H9 (cell line): ENCODE results near the gene HNRNPR. TPM values are rescaled to one million over a fixed set of nuclear protein-coding genes. Genes with fewer than 3 reads are reported as not detected.

Source experiments
- DNase-seq: peaks from one replicate; pipeline ENCODE4 v3.0.0-alpha.2; 2017
- H2AFZ ChIP-seq: one replicate; pipeline ENCODE4 v1.6.1; 2013; ENCODE audit warnings: mild to moderate bottlenecking, low read length, control low read depth, moderate library complexity
- H2AK5ac ChIP-seq: 2 replicates; pipeline ENCODE4 v1.6.1; 2013; ENCODE audit warnings: low read length, control low read depth, mixed read lengths; ENCODE audit not compliant: insufficient read length
- H2BK120ac ChIP-seq: one replicate; pipeline ENCODE4 v1.6.1; 2013; ENCODE audit warnings: low read depth, mild to moderate bottlenecking, low read length, control low read depth, inconsistent platforms; ENCODE audit not compliant: poor library complexity, severe bottlenecking
- H2BK12ac ChIP-seq: 2 replicates; pipeline ENCODE4 v1.6.1; 2013; ENCODE audit warnings: low read length, control low read depth, mixed read lengths, low read depth; ENCODE audit not compliant: insufficient read length
- H2BK15ac ChIP-seq: 2 replicates; pipeline ENCODE4 v1.6.1; 2013; ENCODE audit warnings: low read depth, low read length, control low read depth
- H2BK20ac ChIP-seq: one replicate; pipeline ENCODE4 v1.6.1; 2013; ENCODE audit warnings: low read depth, mild to moderate bottlenecking, low read length, control low read depth, inconsistent platforms; ENCODE audit not compliant: poor library complexity, severe bottlenecking
- H2BK5ac ChIP-seq: 2 replicates; pipeline ENCODE4 v1.6.1; 2013; ENCODE audit warnings: low read length, control low read depth, mixed read lengths; ENCODE audit not compliant: insufficient read length
- H3K14ac ChIP-seq: 2 replicates; pipeline ENCODE4 v1.6.1; 2013; ENCODE audit warnings: low read length, control low read depth; ENCODE audit not compliant: insufficient read depth
- H3K18ac ChIP-seq: 2 replicates; pipeline ENCODE4 v1.6.1; 2013; ENCODE audit warnings: low read depth, mild to moderate bottlenecking, mixed read lengths, low read length, control low read depth; ENCODE audit not compliant: insufficient read length
- H3K23ac ChIP-seq: 2 replicates; pipeline ENCODE4 v1.6.1; 2013; ENCODE audit warnings: low read length, control low read depth, mixed read lengths, low read depth; ENCODE audit not compliant: insufficient read length
- H3K23me2 ChIP-seq: 2 replicates; pipeline ENCODE4 v1.6.1; 2013; ENCODE audit warnings: low read depth, mild to moderate bottlenecking, mixed read lengths, low read length, control low read depth; ENCODE audit not compliant: insufficient read length, poor library complexity, severe bottlenecking
- H3K27ac ChIP-seq: 2 replicates; pipeline ENCODE4 v1.5.1; 2013; ENCODE audit warnings: low read length, control low read depth, mixed read lengths, low read depth; ENCODE audit not compliant: insufficient read length
- H3K27me3 ChIP-seq: 2 replicates; pipeline ENCODE4 v1.6.1; 2013; ENCODE audit warnings: low read length, control low read depth, inconsistent platforms; ENCODE audit not compliant: insufficient read depth
- H3K4ac ChIP-seq: 2 replicates; pipeline ENCODE4 v1.6.1; 2013; ENCODE audit warnings: low read depth, mild to moderate bottlenecking, control low read depth, inconsistent platforms, low read length, moderate library complexity
- H3K4me1 ChIP-seq: 2 replicates; pipeline ENCODE4 v1.6.1; 2013; ENCODE audit warnings: low read length, control low read depth, inconsistent platforms; ENCODE audit not compliant: insufficient read depth
- H3K4me2 ChIP-seq: 2 replicates; pipeline ENCODE4 v1.6.1; 2013; ENCODE audit warnings: low read length, control low read depth, mixed read lengths; ENCODE audit not compliant: insufficient read length, insufficient read depth
- H3K56ac ChIP-seq: 2 replicates; pipeline ENCODE4 v1.6.1; 2013; ENCODE audit warnings: low read depth, mild to moderate bottlenecking, mixed read lengths, low read length, control low read depth; ENCODE audit not compliant: insufficient read length
- H3K79me1 ChIP-seq: 2 replicates; pipeline ENCODE4 v1.6.1; 2013; ENCODE audit warnings: low read depth, mild to moderate bottlenecking, moderate library complexity, low read length, control low read depth, inconsistent platforms; ENCODE audit not compliant: insufficient read depth, poor library complexity, severe bottlenecking
- H3K79me2 ChIP-seq: 2 replicates; pipeline ENCODE4 v1.6.1; 2013; ENCODE audit warnings: low read length, control low read depth, inconsistent platforms; ENCODE audit not compliant: insufficient read depth
- H3K9ac ChIP-seq: 2 replicates; pipeline ENCODE4 v1.6.1; 2013; ENCODE audit warnings: low read length, control low read depth, mixed read lengths; ENCODE audit not compliant: insufficient read length; ENCODE audit errors: extremely low read depth
- H3K9me3 ChIP-seq: one replicate; pipeline ENCODE4 v1.6.1; 2013; ENCODE audit warnings: low read depth, low read length, inconsistent platforms; ENCODE audit not compliant: control insufficient read depth
- H3T11ph ChIP-seq: one replicate; pipeline ENCODE4 v1.6.1; 2013; ENCODE audit warnings: mild to moderate bottlenecking, low read length, control low read depth, inconsistent platforms
- H4K20me1 ChIP-seq: one replicate; pipeline ENCODE4 v1.6.1; 2013; ENCODE audit not compliant: control insufficient read depth, insufficient read length, insufficient read depth
- H4K5ac ChIP-seq: 2 replicates; pipeline ENCODE4 v1.6.1; 2013; ENCODE audit warnings: low read depth, mild to moderate bottlenecking, mixed read lengths, low read length, control low read depth; ENCODE audit not compliant: insufficient read length
- H4K8ac ChIP-seq: replicated peaks from 2 replicates; pipeline ENCODE4 v1.6.1; 2013; ENCODE audit warnings: low read length, control low read depth, mixed read lengths, low read depth; ENCODE audit not compliant: insufficient read length
- H4K91ac ChIP-seq: 2 replicates; pipeline ENCODE4 v1.6.1; 2013; ENCODE audit warnings: low read depth, mild to moderate bottlenecking, moderate library complexity, mixed read lengths, low read length, control low read depth; ENCODE audit not compliant: insufficient read length
- H3K27ac Mint-ChIP-seq, 3 experiments: 2 replicates in 2 of 3; 3 replicates in 1 of 3; pipeline ENCODE4 v1.8.0; 2020 to 2021; ENCODE audit warnings: mixed read lengths in 3 of 3, mild to moderate bottlenecking in 1 of 3, moderate library complexity in 1 of 3
- H3K27me3 Mint-ChIP-seq: 2 replicates; pipeline ENCODE4 v1.8.0; 2021; ENCODE audit warnings: low read depth, mild to moderate bottlenecking, moderate library complexity, mixed read lengths
- H3K36me3 Mint-ChIP-seq, 3 experiments: 2 replicates in 2 of 3; 3 replicates in 1 of 3; pipeline ENCODE4 v1.8.0; 2020 to 2021; ENCODE audit warnings: low read depth in 3 of 3, mixed read lengths in 3 of 3; ENCODE audit not compliant: insufficient read depth in 1 of 3
- H3K4me1 Mint-ChIP-seq, 2 experiments: 2 replicates each; pipeline ENCODE4 v1.8.0; 2020; ENCODE audit warnings: mixed read lengths in 2 of 2
- H3K4me3 Mint-ChIP-seq, 2 experiments: 2 replicates in 1 of 2; 3 replicates in 1 of 2; pipeline ENCODE4 v1.8.0; 2020 to 2021; ENCODE audit warnings: mild to moderate bottlenecking in 2 of 2, mixed read lengths in 2 of 2, moderate library complexity in 1 of 2
- H3K9me3 Mint-ChIP-seq, 2 experiments: 2 replicates in 1 of 2; 3 replicates in 1 of 2; pipeline ENCODE4 v1.8.0; 2020; ENCODE audit warnings: mild to moderate bottlenecking in 2 of 2, mixed read lengths in 2 of 2, moderate library complexity in 1 of 2
- WGBS: extraction: QIAGEN DNeasy Blood & Tissue Kit; methylation state at CpG from one replicate; pipeline ENCODE4 v1.1.7; 2013; ENCODE audit warnings: missing lambda C conversion rate, low lambda C conversion rate, mixed read lengths; ENCODE audit not compliant: insufficient read length; ENCODE audit errors: extremely low coverage; 5-methylcytosine and 5-hydroxymethylcytosine counted together
- total RNA-seq: library from RNA; stranded (reverse); gene quantifications from 2 replicates; pipeline ENCODE4 v1.2.1, GENCODE V29; 2021
- TF ChIP-seq, protein P1 (sequence below): fragments of 200-600 bp; sonication (generic); conservative IDR thresholded peaks from 3 replicates; pipeline ENCODE4 v1.8.0; 2021; ENCODE audit warnings: antibody characterized with exemption, mild to moderate bottlenecking

Gene HNRNPR
- total RNA-seq, 1 experiment from 2014 or later = 196 TPM

DNA sequence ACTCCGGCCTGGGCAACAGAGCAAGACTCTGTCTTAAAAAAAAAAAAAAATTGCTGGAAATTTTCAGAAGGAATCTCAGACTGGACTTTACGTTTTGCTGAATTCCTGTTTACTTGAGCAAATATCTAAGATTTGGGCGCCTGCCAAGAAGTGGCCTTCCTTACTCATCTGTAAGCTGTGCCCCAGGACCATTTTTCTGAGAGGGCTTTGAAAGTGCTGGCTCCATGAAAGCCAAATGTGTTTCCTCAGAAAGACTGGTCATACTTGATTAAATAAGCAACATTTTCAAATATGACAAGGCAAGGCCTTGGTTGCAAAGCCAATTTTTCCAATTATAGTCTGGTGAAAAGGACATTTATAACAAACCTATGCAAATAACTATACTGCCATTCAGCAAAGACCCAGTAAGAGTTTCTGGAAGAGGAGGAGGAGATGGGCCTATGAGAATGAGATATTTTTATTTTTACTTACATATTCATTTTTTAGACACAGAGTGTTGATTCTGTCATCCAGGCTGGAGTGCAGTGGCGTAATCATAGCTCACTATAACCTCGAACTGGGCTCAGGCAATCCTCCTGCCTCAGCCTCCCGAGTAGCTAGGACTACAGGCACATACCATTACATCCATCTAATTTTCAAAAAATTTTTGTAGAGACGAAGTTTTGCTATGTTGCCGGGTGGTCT is 70.5 kb downstream of the HNRNPR start:
- H2BK15ac ChIP-seq = no peak overlapping the region
- DNase-seq = no peak

More for the DNA sequence above, 70.5 kb downstream of the HNRNPR start:
- TF ChIP-seq, protein P1, sequence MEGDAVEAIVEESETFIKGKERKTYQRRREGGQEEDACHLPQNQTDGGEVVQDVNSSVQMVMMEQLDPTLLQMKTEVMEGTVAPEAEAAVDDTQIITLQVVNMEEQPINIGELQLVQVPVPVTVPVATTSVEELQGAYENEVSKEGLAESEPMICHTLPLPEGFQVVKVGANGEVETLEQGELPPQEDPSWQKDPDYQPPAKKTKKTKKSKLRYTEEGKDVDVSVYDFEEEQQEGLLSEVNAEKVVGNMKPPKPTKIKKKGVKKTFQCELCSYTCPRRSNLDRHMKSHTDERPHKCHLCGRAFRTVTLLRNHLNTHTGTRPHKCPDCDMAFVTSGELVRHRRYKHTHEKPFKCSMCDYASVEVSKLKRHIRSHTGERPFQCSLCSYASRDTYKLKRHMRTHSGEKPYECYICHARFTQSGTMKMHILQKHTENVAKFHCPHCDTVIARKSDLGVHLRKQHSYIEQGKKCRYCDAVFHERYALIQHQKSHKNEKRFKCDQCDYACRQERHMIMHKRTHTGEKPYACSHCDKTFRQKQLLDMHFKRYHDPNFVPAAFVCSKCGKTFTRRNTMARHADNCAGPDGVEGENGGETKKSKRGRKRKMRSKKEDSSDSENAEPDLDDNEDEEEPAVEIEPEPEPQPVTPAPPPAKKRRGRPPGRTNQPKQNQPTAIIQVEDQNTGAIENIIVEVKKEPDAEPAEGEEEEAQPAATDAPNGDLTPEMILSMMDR = no peak
- H3K56ac ChIP-seq = no peak overlapping the region
- H3K4me1 Mint-ChIP-seq = peaks cover 4% of the 10 kb centered on the region in 2 experiments; a peak in 1 of 4 replicates
- H2BK20ac ChIP-seq = no peak overlapping the region
- no peak overlapping the region for H3K27ac ChIP-seq
- H2BK120ac ChIP-seq = no peak overlapping the region
- H3K14ac ChIP-seq = no peak overlapping the region
- no peaks in the 10 kb centered on the region for H3K23me2 ChIP-seq
- no peaks in the 10 kb centered on the region; the same call in 1 of the 2 replicates for H3K27me3 Mint-ChIP-seq
- H3K18ac ChIP-seq = no peak overlapping the region
- H4K91ac ChIP-seq = no peak overlapping the region
- H2BK12ac ChIP-seq = no peak overlapping the region
- H3K79me2 ChIP-seq = no peaks in the 10 kb centered on the region
- no peak overlapping the region for H3K23ac ChIP-seq
- H3K4ac ChIP-seq = no peak overlapping the region
- H3K4me3 Mint-ChIP-seq = no peak overlapping the region
- no peaks in the 10 kb centered on the region for H3K79me1 ChIP-seq
- H4K8ac ChIP-seq = no peak overlapping the region
- no peak overlapping the region for H3T11ph ChIP-seq
- WGBS = no CpG with 5 or more reads among the region's 8 CpGs
- H3K27me3 ChIP-seq = no peaks in the 10 kb centered on the region
- no peak overlapping the region for H3K9ac ChIP-seq
- no peaks in the 10 kb centered on the region for H3K36me3 Mint-ChIP-seq
- no peak overlapping the region for H3K27ac Mint-ChIP-seq
- peaks cover 3 to 6% of the 10 kb centered on the region in 2 experiments; a peak in 4 of 5 replicates for H3K9me3 Mint-ChIP-seq
- H4K5ac ChIP-seq = no peak overlapping the region
- H3K4me1 ChIP-seq = no peaks in the 10 kb centered on the region; the same call in 1 of the 2 replicates
- H2AFZ ChIP-seq = no peak overlapping the region
- H2BK5ac ChIP-seq = no peak overlapping the region
- no peak overlapping the region for H3K4me2 ChIP-seq
- no peaks in the 10 kb centered on the region for H4K20me1 ChIP-seq
- H2AK5ac ChIP-seq = no peak overlapping the region
- no peaks in the 10 kb centered on the region for H3K9me3 ChIP-seq
